SU-DHL-6 (cell line): Measurements from ENCODE around the gene NXN.

Experiments used
- EZH2phosphoT487 ChIP-seq: fragments of 200-600 bp; sonication (generic), shearing (Covaris generic); conservative IDR thresholded peaks from 2 replicates; pipeline ENCODE4 v1.6.1; 2018; ENCODE audit warnings: mild to moderate bottlenecking, antibody characterized with exemption, low read length, moderate library complexity, mixed read lengths
- TF ChIP-seq, protein P1 (sequence below): fragments of 200-600 bp; sonication (generic); IDR thresholded peaks from one replicate; pipeline ENCODE4 v1.5.1; 2017; ENCODE audit warnings: antibody characterized with exemption, mild to moderate bottlenecking, low read length, moderate library complexity; ENCODE audit not compliant: insufficient read depth, poor library complexity, severe bottlenecking

- TF ChIP-seq, protein P1, sequence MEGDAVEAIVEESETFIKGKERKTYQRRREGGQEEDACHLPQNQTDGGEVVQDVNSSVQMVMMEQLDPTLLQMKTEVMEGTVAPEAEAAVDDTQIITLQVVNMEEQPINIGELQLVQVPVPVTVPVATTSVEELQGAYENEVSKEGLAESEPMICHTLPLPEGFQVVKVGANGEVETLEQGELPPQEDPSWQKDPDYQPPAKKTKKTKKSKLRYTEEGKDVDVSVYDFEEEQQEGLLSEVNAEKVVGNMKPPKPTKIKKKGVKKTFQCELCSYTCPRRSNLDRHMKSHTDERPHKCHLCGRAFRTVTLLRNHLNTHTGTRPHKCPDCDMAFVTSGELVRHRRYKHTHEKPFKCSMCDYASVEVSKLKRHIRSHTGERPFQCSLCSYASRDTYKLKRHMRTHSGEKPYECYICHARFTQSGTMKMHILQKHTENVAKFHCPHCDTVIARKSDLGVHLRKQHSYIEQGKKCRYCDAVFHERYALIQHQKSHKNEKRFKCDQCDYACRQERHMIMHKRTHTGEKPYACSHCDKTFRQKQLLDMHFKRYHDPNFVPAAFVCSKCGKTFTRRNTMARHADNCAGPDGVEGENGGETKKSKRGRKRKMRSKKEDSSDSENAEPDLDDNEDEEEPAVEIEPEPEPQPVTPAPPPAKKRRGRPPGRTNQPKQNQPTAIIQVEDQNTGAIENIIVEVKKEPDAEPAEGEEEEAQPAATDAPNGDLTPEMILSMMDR, result no peak
- no peak for TF ChIP-seq EZH2phosphoT487
Measured at GRCh38 chr17:1010586-1010985, 31.0 kb upstream of the NXN start.
